ENCODE measurements around the gene ACTL6B.

Gene ACTL6B

DNA sequence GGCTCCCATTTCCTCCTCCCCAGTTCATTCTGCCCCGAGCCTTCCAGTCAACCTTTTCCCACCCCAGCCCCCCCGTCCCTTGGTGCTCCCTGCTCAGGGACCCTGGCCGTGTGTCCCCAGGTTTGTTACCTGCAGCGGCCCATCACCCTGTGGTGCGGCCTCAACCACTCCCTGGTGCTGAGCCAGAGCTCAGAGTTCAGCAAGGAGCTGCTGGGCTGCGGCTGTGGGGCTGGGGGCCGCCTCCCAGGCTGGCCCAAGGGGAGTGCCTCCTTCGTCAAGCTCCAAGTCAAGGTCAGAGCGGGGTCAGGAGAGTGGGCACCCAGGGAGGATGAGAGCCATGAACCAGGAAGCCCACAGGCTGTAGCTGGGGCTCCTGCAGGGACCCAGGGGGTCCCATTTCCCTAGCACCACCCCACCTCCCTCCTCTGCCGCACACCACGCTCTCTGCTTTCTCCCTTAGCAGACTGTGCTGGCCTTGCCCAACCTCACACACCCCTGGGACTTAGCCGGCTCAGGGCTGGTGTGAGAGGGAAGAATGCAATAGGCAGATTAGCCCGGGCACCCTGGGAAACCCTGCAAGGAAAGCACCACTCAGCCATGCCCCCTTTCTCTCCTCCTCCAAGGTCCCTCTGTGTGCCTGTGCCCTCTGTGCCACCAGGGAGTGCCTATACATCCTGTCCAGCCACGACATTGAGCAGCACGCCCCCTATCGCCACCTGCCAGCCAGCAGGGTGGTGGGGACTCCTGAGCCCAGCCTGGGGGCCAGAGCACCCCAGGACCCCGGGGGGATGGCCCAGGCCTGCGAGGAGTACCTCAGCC lies 56.1 kb downstream of the ACTL6B start:
- no peak for DNase-seq

- no peak for DNase-seq
These were observed 57.8 kb downstream of the ACTL6B start for GRCh38 chr7:100598425-100598824.

GRCh38 chr7:100595188-100595587 lies 61.1 kb downstream of the ACTL6B start:
- DNase-seq = no peak
